Measurements from ENCODE around the gene FAM114A1. TPM values are rescaled to one million over a fixed set of nuclear protein-coding genes. Genes with fewer than 3 reads are reported as not detected.
"Not testable (repeated sequence)": the region's sequence is repeated elsewhere in the genome, so short reads cannot be mapped to it uniquely, and the experiment has no call there.

Gene FAM114A1
- total and polyA plus RNA-seq, 2 donors = 65.8 to 186 TPM

DNA sequence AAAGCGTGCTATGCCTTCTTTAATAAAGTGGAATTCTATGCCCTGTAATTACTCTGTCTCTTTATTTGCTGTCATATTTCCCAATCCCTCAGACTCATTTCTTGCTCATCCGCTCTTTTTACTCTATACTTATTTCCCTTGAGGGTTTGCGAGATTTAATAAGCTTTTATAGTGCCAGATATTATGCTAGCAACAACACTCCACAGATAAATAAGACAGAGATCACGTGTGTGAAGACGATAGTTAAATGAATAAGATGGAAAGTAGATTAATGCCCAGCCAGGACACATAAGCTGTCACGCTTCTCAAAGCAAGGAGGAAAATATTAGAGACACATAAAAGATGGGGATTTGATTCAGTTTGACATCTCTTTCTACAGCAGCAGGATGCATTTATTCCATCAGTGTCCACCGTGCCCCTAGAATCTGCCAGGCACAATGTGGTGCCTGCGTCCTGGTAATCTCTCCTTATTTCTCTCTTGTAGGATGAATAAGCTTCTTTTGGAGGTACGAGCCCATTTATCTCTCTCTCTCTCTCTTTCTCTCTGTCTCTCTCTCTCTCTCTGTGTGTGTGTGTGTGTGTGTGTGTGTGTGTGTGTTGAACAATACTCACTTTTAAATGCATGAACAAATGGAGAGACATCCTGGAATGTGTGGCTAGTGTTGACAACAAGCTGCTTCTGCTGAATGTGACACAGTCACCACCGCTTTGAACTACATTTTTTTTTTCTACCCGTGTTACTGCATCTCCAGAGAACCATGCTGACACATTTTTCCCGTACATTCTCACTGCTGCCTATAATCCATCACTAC is 116.4 kb downstream of the FAM114A1 start:
- Histone ChIP-seq H3K4me3 (ENCODE audit: low read depth, low read length) (no peak overlapping the region), H3K4me1 (ENCODE audit: insufficient read depth) (no peaks in the 10 kb centered on the region), H3K36me3 (ENCODE audit: insufficient read depth) (no peaks in the 10 kb centered on the region), H3K27ac (ENCODE audit: low read depth) (no peak overlapping the region)
- peak; percentile 13 for DNase-seq (ENCODE audit: extremely low spot score)
- WGBS = 39% methylated on average over 12 of the region's 12 CpGs

DNA sequence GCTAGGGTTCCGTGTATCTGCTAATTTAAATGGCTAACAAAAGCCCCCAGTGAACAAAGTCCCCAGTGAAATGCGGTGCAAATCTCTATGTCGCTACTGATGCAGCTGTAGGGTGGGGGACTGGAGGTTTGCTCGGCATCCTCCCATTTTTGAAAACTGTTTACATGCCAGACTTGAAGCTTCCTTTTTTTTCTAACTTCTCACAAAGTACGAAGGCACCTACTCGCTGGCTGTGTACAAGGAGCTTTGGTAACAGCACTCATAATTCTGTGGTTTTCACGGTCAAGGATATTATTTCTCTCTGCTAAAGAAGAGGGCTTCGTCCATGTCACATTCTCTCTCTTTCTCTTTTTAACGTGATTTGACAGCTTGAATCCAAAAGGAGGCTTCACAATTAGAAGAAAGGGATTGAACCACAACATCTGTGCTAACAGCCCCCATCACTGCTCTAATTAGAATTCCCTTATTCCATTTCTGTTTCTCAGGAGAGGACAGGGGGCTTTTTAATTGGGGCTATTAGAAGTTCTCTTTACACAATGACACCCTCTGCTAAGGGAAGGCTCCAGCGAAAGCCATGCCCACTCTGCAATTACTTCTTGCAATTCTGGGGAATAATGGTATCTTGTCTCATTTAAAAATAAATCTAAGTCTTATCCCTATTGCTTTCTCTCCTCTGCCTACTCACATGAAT is 117.9 kb downstream of the FAM114A1 start:
- 73% methylated on average over 10 of the region's 10 CpGs for WGBS
- no peak overlapping the region for H3K27ac ChIP-seq (ENCODE audit: low read depth)
- DNase-seq (ENCODE audit: extremely low spot score) = no peak
- no peaks in the 10 kb centered on the region for H3K36me3 ChIP-seq (ENCODE audit: insufficient read depth)
- no peak overlapping the region for H3K4me3 ChIP-seq (ENCODE audit: low read depth, low read length)
- H3K4me1 ChIP-seq (ENCODE audit: insufficient read depth) = no peaks in the 10 kb centered on the region

DNA sequence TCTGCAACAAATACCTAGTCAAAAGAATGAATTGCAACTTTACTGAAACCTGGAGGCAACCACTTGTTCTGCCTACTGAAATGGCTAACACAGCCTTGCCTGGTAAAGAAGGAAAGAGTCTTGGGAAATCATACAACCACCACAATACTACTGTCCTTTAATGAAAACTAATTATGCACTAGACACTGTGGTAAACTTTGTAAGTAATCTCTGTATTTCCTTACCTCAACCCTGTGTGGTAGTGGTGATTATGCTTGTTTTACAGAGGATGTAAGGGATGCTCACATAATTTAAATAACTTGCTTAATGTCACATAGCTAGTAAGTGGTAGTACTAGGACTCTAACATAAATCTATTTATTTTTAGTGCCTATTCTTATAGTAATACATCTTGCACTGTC is 119.9 kb downstream of the FAM114A1 start:
- no peaks in the 10 kb centered on the region for H3K36me3 ChIP-seq (ENCODE audit: insufficient read depth)

DNA sequence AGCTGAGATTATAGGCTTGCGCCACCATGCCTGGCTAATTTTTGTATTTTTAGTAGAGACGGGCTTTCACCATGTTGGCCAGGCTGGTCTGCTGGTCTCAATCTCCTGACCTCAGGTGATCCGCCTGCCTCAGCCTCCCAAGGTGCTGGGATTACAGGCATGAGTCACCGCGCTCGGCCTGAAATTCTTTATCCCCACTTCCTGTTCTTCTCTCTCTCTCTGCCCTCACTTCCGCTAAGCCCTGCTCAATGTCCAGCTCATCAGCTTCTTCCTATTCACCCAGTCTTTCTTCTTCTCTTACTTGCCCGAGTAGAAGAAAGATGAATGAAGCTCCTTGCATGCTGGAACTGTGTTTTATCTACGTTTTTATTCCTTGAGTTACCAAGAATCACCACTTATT is 120.7 kb downstream of the FAM114A1 start:
- H3K27ac ChIP-seq (ENCODE audit: low read depth) = not testable (repeated sequence)

More for the DNA sequence above, 119.9 kb downstream of the FAM114A1 start:
- Histone ChIP-seq H3K4me1 (ENCODE audit: insufficient read depth) (no peaks in the 10 kb centered on the region), H3K4me3 (ENCODE audit: low read depth, low read length) (no peak overlapping the region), H3K27ac (ENCODE audit: low read depth) (no peak overlapping the region)
- no peak for DNase-seq (ENCODE audit: extremely low spot score)

DNA sequence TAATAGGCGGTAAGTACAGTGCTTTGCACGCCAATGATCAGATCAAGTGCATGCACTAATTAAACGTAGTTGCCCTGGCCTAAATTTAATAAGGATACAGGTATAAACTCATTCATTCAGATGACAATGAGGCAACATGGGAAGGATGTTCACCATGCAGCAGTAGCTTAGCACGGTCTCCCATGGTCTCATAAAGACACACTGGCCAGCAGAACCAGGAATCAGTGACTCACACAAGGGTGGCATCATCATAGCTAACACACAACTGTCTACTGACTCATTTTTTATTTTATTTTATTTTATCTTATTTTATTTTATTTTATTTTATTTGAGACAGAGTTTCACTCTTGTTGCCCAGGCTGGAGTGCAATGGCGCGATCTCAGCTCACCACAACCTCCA is 121.9 kb downstream of the FAM114A1 start:
- Histone ChIP-seq H3K4me3 (ENCODE audit: low read depth, low read length) (no peak overlapping the region), H3K36me3 (ENCODE audit: insufficient read depth) (no peaks in the 10 kb centered on the region), H3K4me1 (ENCODE audit: insufficient read depth) (no peaks in the 10 kb centered on the region), H3K27ac (ENCODE audit: low read depth) (no peak overlapping the region)
- 97% methylated on average over 6 of the region's 6 CpGs for WGBS
- DNase-seq (ENCODE audit: extremely low spot score) = no peak

More for the DNA sequence above, 120.7 kb downstream of the FAM114A1 start:
- not testable (repeated sequence) for H3K4me1 ChIP-seq (ENCODE audit: insufficient read depth); H3K4me3 ChIP-seq (ENCODE audit: low read depth, low read length); DNase-seq (ENCODE audit: extremely low spot score); H3K36me3 ChIP-seq (ENCODE audit: insufficient read depth)
- 87% methylated on average over 9 of the region's 9 CpGs for WGBS

DNA sequence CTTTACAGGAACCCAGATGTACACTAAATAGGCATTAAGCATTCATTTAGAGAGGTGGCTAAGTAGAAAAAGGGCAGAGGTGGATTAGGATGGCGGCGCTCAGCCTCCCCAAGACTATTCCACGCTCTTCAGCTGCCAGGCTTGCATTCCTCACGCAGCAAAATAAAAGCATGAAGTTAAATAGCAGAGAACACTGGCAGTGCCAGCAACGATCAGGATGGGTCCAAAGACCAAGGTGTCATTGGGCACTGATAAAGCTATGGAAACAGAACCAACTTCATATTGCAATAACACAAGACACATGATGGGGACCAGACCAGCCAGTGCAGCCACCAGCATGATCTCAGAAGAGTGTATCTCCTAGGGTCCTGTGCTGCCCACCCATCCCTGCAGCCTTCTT is 122.6 kb downstream of the FAM114A1 start:
- H3K27ac ChIP-seq (ENCODE audit: low read depth) = no peak overlapping the region
- no peak overlapping the region for H3K4me3 ChIP-seq (ENCODE audit: low read depth, low read length)
- 81% methylated on average over 5 of the region's 5 CpGs for WGBS
- no peaks in the 10 kb centered on the region for H3K36me3 ChIP-seq (ENCODE audit: insufficient read depth)
- no peak for DNase-seq (ENCODE audit: extremely low spot score)
- H3K4me1 ChIP-seq (ENCODE audit: insufficient read depth) = no peaks in the 10 kb centered on the region

DNA sequence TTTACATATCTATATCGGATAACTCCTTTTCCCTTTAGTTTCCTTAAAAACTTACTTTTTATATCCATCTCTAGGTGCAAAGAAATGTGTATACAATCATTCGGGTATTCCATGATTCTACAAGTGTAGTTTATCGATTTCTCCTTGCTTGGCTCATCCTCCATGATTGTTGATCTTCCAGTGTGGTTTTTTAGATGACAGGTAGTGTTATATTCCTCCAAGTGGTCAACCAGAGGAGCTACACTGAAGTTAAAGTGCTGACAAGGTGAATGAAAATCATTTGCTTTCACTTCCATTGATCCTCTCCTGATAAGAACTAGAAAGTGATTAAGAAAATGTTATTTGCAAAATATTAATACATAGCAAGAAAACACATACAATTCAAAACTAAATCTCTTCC is 126.1 kb downstream of the FAM114A1 start:
- Histone ChIP-seq H3K36me3 (ENCODE audit: insufficient read depth) (no peaks in the 10 kb centered on the region), H3K4me3 (ENCODE audit: low read depth, low read length) (no peak overlapping the region), H3K27ac (ENCODE audit: low read depth) (no peak overlapping the region), H3K4me1 (ENCODE audit: insufficient read depth) (no peaks in the 10 kb centered on the region)
- 89% methylated on average over 3 of the region's 3 CpGs for WGBS
- no peak for DNase-seq (ENCODE audit: extremely low spot score)

DNA sequence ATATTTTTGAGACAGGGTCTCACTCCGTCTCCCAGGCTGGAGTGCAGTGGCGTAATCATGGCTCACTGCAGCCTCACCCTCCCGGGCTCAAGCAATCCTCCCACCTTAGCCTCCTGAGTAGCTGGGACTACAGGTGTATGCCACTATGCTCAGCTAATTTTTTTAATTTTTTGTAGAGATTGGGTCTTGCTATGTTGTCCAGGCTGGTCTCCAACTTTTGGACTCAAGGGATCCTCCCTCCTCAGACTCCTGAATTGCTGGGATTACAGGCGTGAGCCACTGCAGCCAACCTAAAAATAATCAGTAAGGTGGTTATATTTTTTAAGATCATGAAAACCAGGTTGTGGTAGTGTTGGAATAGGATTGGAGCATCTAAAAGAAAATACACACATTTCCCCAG is 126.5 kb downstream of the FAM114A1 start:
- Histone ChIP-seq H3K27ac (ENCODE audit: low read depth) (no peak overlapping the region), H3K36me3 (ENCODE audit: insufficient read depth) (no peaks in the 10 kb centered on the region), H3K4me1 (ENCODE audit: insufficient read depth) (no peaks in the 10 kb centered on the region), H3K4me3 (ENCODE audit: low read depth, low read length) (no peak overlapping the region)
- no peak for DNase-seq (ENCODE audit: extremely low spot score)
- WGBS = 95% methylated on average over 4 of the region's 4 CpGs

Small RNA genes lying within 50 kb of the gene (small RNA-seq; reads per million reads assigned to genes)
- gene MIR574 = 54.8 reads per million, percentile 96 among the genes with 10 or more reads in this experiment

Other genes with a start within 250 kb of the FAM114A1 start
- gene KLF3, start 203.6 kb upstream of the FAM114A1 start, total RNA-seq = 65.0 TPM
- gene KLF3, start 203.6 kb upstream of the FAM114A1 start, polyA plus RNA-seq = 25.7 TPM
- 3.0 TPM for gene TLR10, start 84.8 kb upstream of the FAM114A1 start, total RNA-seq
- 0.05 TPM for gene TLR10, start 84.8 kb upstream of the FAM114A1 start, polyA plus RNA-seq
- 17.2 TPM for gene TLR1, start 63.0 kb upstream of the FAM114A1 start, total RNA-seq
- 4.4 TPM for gene TLR1, start 63.0 kb upstream of the FAM114A1 start, polyA plus RNA-seq
- 8.8 TPM for gene TLR6, start 11.0 kb upstream of the FAM114A1 start, total RNA-seq
- 0.58 TPM for gene TLR6, start 11.0 kb upstream of the FAM114A1 start, polyA plus RNA-seq
- 0.74 TPM for gene TMEM156, start 164.6 kb downstream of the FAM114A1 start, total RNA-seq
- gene TMEM156, start 164.6 kb downstream of the FAM114A1 start, polyA plus RNA-seq = 0.53 TPM
- 95.2 TPM for gene KLHL5, start 194.4 kb downstream of the FAM114A1 start, total RNA-seq
- gene KLHL5, start 194.4 kb downstream of the FAM114A1 start, polyA plus RNA-seq = 63.0 TPM

Data from urinary bladder (tissue), 4 donors.